H9 (cell line): Measurements from ENCODE around the gene PUM1. TPM values are rescaled to one million over a fixed set of nuclear protein-coding genes. Genes with fewer than 3 reads are reported as not detected.
A peak's percentile ranks its signal among the peaks of the same experiment; 100 is the strongest.

Experiments
- DNase-seq: peaks from one replicate; pipeline ENCODE4 v3.0.0-alpha.2; 2017
- H2AFZ ChIP-seq: one replicate; pipeline ENCODE4 v1.6.1; 2013; ENCODE audit warnings: mild to moderate bottlenecking, low read length, control low read depth, moderate library complexity
- H2AK5ac ChIP-seq: 2 replicates; pipeline ENCODE4 v1.6.1; 2013; ENCODE audit warnings: low read length, control low read depth, mixed read lengths; ENCODE audit not compliant: insufficient read length
- H2BK120ac ChIP-seq: one replicate; pipeline ENCODE4 v1.6.1; 2013; ENCODE audit warnings: low read depth, mild to moderate bottlenecking, low read length, control low read depth, inconsistent platforms; ENCODE audit not compliant: poor library complexity, severe bottlenecking
- H2BK12ac ChIP-seq: 2 replicates; pipeline ENCODE4 v1.6.1; 2013; ENCODE audit warnings: low read length, control low read depth, mixed read lengths, low read depth; ENCODE audit not compliant: insufficient read length
- H2BK15ac ChIP-seq: 2 replicates; pipeline ENCODE4 v1.6.1; 2013; ENCODE audit warnings: low read depth, low read length, control low read depth
- H2BK20ac ChIP-seq: one replicate; pipeline ENCODE4 v1.6.1; 2013; ENCODE audit warnings: low read depth, mild to moderate bottlenecking, low read length, control low read depth, inconsistent platforms; ENCODE audit not compliant: poor library complexity, severe bottlenecking
- H2BK5ac ChIP-seq: 2 replicates; pipeline ENCODE4 v1.6.1; 2013; ENCODE audit warnings: low read length, control low read depth, mixed read lengths; ENCODE audit not compliant: insufficient read length
- H3K14ac ChIP-seq: 2 replicates; pipeline ENCODE4 v1.6.1; 2013; ENCODE audit warnings: low read length, control low read depth; ENCODE audit not compliant: insufficient read depth
- H3K18ac ChIP-seq: 2 replicates; pipeline ENCODE4 v1.6.1; 2013; ENCODE audit warnings: low read depth, mild to moderate bottlenecking, mixed read lengths, low read length, control low read depth; ENCODE audit not compliant: insufficient read length
- H3K23ac ChIP-seq: 2 replicates; pipeline ENCODE4 v1.6.1; 2013; ENCODE audit warnings: low read length, control low read depth, mixed read lengths, low read depth; ENCODE audit not compliant: insufficient read length
- H3K23me2 ChIP-seq: 2 replicates; pipeline ENCODE4 v1.6.1; 2013; ENCODE audit warnings: low read depth, mild to moderate bottlenecking, mixed read lengths, low read length, control low read depth; ENCODE audit not compliant: insufficient read length, poor library complexity, severe bottlenecking
- H3K27ac ChIP-seq: 2 replicates; pipeline ENCODE4 v1.5.1; 2013; ENCODE audit warnings: low read length, control low read depth, mixed read lengths, low read depth; ENCODE audit not compliant: insufficient read length
- H3K27me3 ChIP-seq: 2 replicates; pipeline ENCODE4 v1.6.1; 2013; ENCODE audit warnings: low read length, control low read depth, inconsistent platforms; ENCODE audit not compliant: insufficient read depth
- H3K4ac ChIP-seq: 2 replicates; pipeline ENCODE4 v1.6.1; 2013; ENCODE audit warnings: low read depth, mild to moderate bottlenecking, control low read depth, inconsistent platforms, low read length, moderate library complexity
- H3K4me1 ChIP-seq: 2 replicates; pipeline ENCODE4 v1.6.1; 2013; ENCODE audit warnings: low read length, control low read depth, inconsistent platforms; ENCODE audit not compliant: insufficient read depth
- H3K4me2 ChIP-seq: 2 replicates; pipeline ENCODE4 v1.6.1; 2013; ENCODE audit warnings: low read length, control low read depth, mixed read lengths; ENCODE audit not compliant: insufficient read length, insufficient read depth
- H3K56ac ChIP-seq: 2 replicates; pipeline ENCODE4 v1.6.1; 2013; ENCODE audit warnings: low read depth, mild to moderate bottlenecking, mixed read lengths, low read length, control low read depth; ENCODE audit not compliant: insufficient read length
- H3K79me1 ChIP-seq: 2 replicates; pipeline ENCODE4 v1.6.1; 2013; ENCODE audit warnings: low read depth, mild to moderate bottlenecking, moderate library complexity, low read length, control low read depth, inconsistent platforms; ENCODE audit not compliant: insufficient read depth, poor library complexity, severe bottlenecking
- H3K79me2 ChIP-seq: 2 replicates; pipeline ENCODE4 v1.6.1; 2013; ENCODE audit warnings: low read length, control low read depth, inconsistent platforms; ENCODE audit not compliant: insufficient read depth
- H3K9ac ChIP-seq: 2 replicates; pipeline ENCODE4 v1.6.1; 2013; ENCODE audit warnings: low read length, control low read depth, mixed read lengths; ENCODE audit not compliant: insufficient read length; ENCODE audit errors: extremely low read depth
- H3K9me3 ChIP-seq: one replicate; pipeline ENCODE4 v1.6.1; 2013; ENCODE audit warnings: low read depth, low read length, inconsistent platforms; ENCODE audit not compliant: control insufficient read depth
- H3T11ph ChIP-seq: one replicate; pipeline ENCODE4 v1.6.1; 2013; ENCODE audit warnings: mild to moderate bottlenecking, low read length, control low read depth, inconsistent platforms
- H4K20me1 ChIP-seq: one replicate; pipeline ENCODE4 v1.6.1; 2013; ENCODE audit not compliant: control insufficient read depth, insufficient read length, insufficient read depth
- H4K5ac ChIP-seq: 2 replicates; pipeline ENCODE4 v1.6.1; 2013; ENCODE audit warnings: low read depth, mild to moderate bottlenecking, mixed read lengths, low read length, control low read depth; ENCODE audit not compliant: insufficient read length
- H4K8ac ChIP-seq: replicated peaks from 2 replicates; pipeline ENCODE4 v1.6.1; 2013; ENCODE audit warnings: low read length, control low read depth, mixed read lengths, low read depth; ENCODE audit not compliant: insufficient read length
- H4K91ac ChIP-seq: 2 replicates; pipeline ENCODE4 v1.6.1; 2013; ENCODE audit warnings: low read depth, mild to moderate bottlenecking, moderate library complexity, mixed read lengths, low read length, control low read depth; ENCODE audit not compliant: insufficient read length
- H3K27ac Mint-ChIP-seq, 3 experiments: 2 replicates in 2 of 3; 3 replicates in 1 of 3; pipeline ENCODE4 v1.8.0; 2020 to 2021; ENCODE audit warnings: mixed read lengths in 3 of 3, mild to moderate bottlenecking in 1 of 3, moderate library complexity in 1 of 3
- H3K27me3 Mint-ChIP-seq: 2 replicates; pipeline ENCODE4 v1.8.0; 2021; ENCODE audit warnings: low read depth, mild to moderate bottlenecking, moderate library complexity, mixed read lengths
- H3K36me3 Mint-ChIP-seq, 3 experiments: 2 replicates in 2 of 3; 3 replicates in 1 of 3; pipeline ENCODE4 v1.8.0; 2020 to 2021; ENCODE audit warnings: low read depth in 3 of 3, mixed read lengths in 3 of 3; ENCODE audit not compliant: insufficient read depth in 1 of 3
- H3K4me1 Mint-ChIP-seq, 2 experiments: 2 replicates each; pipeline ENCODE4 v1.8.0; 2020; ENCODE audit warnings: mixed read lengths in 2 of 2
- H3K4me3 Mint-ChIP-seq, 2 experiments: 2 replicates in 1 of 2; 3 replicates in 1 of 2; pipeline ENCODE4 v1.8.0; 2020 to 2021; ENCODE audit warnings: mild to moderate bottlenecking in 2 of 2, mixed read lengths in 2 of 2, moderate library complexity in 1 of 2
- H3K9me3 Mint-ChIP-seq, 2 experiments: 2 replicates in 1 of 2; 3 replicates in 1 of 2; pipeline ENCODE4 v1.8.0; 2020; ENCODE audit warnings: mild to moderate bottlenecking in 2 of 2, mixed read lengths in 2 of 2, moderate library complexity in 1 of 2
- CTCF ChIP-seq: fragments of 200-600 bp; sonication (generic); conservative IDR thresholded peaks from 3 replicates; pipeline ENCODE4 v1.8.0; 2021; ENCODE audit warnings: antibody characterized with exemption, mild to moderate bottlenecking
- WGBS: extraction: QIAGEN DNeasy Blood & Tissue Kit; methylation state at CpG from one replicate; pipeline ENCODE4 v1.1.7; 2013; ENCODE audit warnings: missing lambda C conversion rate, low lambda C conversion rate, mixed read lengths; ENCODE audit not compliant: insufficient read length; ENCODE audit errors: extremely low coverage; 5-methylcytosine and 5-hydroxymethylcytosine counted together
- total RNA-seq: library from RNA; stranded (reverse); gene quantifications from 2 replicates; pipeline ENCODE4 v1.2.1, GENCODE V29; 2021

Gene PUM1
- total RNA-seq, 1 experiment from 2014 or later: 164 TPM

- no peak overlapping the region for H3K27ac ChIP-seq
- WGBS: no CpG with 5 or more reads among the region's 2 CpGs
- no peaks in the 10 kb centered on the region for H4K20me1 ChIP-seq
- no peak overlapping the region for H4K8ac ChIP-seq
- no peak overlapping the region for H3T11ph ChIP-seq
- H3K9me3 ChIP-seq: no peaks in the 10 kb centered on the region
- H4K91ac ChIP-seq: no peak overlapping the region
- no peak overlapping the region for H3K9ac ChIP-seq
- H3K4ac ChIP-seq: no peak overlapping the region
- H2AK5ac ChIP-seq: no peak overlapping the region
- Mint-ChIP-seq H3K4me3 (no peak overlapping the region), H3K27me3 (no peaks in the 10 kb centered on the region), H3K9me3 (no peaks in the 10 kb centered on the region), H3K36me3 (peaks cover 12 to 39% (median 33%) of the 10 kb centered on the region in 3 experiments; a peak in 6 of 7 replicates), H3K27ac (peak overlapping the region in 2 of 3 experiments; percentile 4 to 6; a peak in 2 of 7 replicates), H3K4me1 (peaks cover 27 to 38% of the 10 kb centered on the region in 2 experiments)
- H3K4me1 ChIP-seq: no peaks in the 10 kb centered on the region; the same call in 1 of the 2 replicates
- no peak overlapping the region for H2BK12ac ChIP-seq
- no peaks in the 10 kb centered on the region for H3K27me3 ChIP-seq
- H3K79me2 ChIP-seq: peaks cover 29% of the 10 kb centered on the region; the same call in 1 of the 2 replicates
- no peak overlapping the region for H4K5ac ChIP-seq
- H2AFZ ChIP-seq: no peak overlapping the region
- no peak overlapping the region for H3K18ac ChIP-seq
- no peak overlapping the region for H2BK20ac ChIP-seq
- H3K23ac ChIP-seq: no peak overlapping the region
- H3K14ac ChIP-seq: no peak overlapping the region
- H3K23me2 ChIP-seq: no peaks in the 10 kb centered on the region
- H3K4me2 ChIP-seq: no peak overlapping the region
- H2BK120ac ChIP-seq: no peak overlapping the region
- no peak overlapping the region for H2BK5ac ChIP-seq
- H3K79me1 ChIP-seq: peaks cover 2% of the 10 kb centered on the region
- no peak for TF ChIP-seq CTCF
- H2BK15ac ChIP-seq: no peak overlapping the region
- H3K56ac ChIP-seq: no peak overlapping the region
- DNase-seq: no peak
Observed at GRCh38 chr1:31007462-31007991, 58.0 kb downstream of the PUM1 start.
